GM12878 (cell line): Measurements from ENCODE around the gene IRGQ. TPM values are rescaled to one million over a fixed set of nuclear protein-coding genes. Genes with fewer than 3 reads are reported as not detected.

Experiments used
- ASH2L ChIP-seq: fragments of 300-600, 200-600 bp; sonication (generic); IDR thresholded peaks from 2 replicates; pipeline ENCODE4 v1.6.1; 2017; ENCODE audit warnings: low read depth, mild to moderate bottlenecking, borderline replicate concordance
- ATF7 ChIP-seq: fragments of 450-650 bp; IDR thresholded peaks from 2 replicates; pipeline ENCODE4 v1.6.1; 2016; ENCODE audit warnings: low read depth, mild to moderate bottlenecking
- BHLHE40 ChIP-seq, 2 experiments: fragments of 450-650 bp in 1 of 2; IDR thresholded peaks; 2 replicates each; pipeline ENCODE4 v1.6.1; 2011 to 2017; ENCODE audit warnings: low read depth in 2 of 2, borderline replicate concordance in 1 of 2, improper control_type of control experiment in 1 of 2, low read length in 1 of 2, mild to moderate bottlenecking in 1 of 2
- CBX5 ChIP-seq: sonication (generic); IDR thresholded peaks from 2 replicates; pipeline ENCODE4 v1.6.1; 2016; ENCODE audit warnings: low read depth, moderate library complexity, mild to moderate bottlenecking, inconsistent platforms
- CHD4 ChIP-seq: fragments of 200-600 bp; sonication (generic); IDR thresholded peaks from 2 replicates; pipeline ENCODE4 v1.6.1; 2016; ENCODE audit warnings: mild to moderate bottlenecking
- FOXM1 ChIP-seq: IDR thresholded peaks from 2 replicates; pipeline ENCODE4 v1.6.1; 2012; ENCODE audit warnings: low read depth, mild to moderate bottlenecking, inconsistent platforms, low read length, moderate library complexity
- GABPA ChIP-seq: IDR thresholded peaks from 2 replicates; pipeline ENCODE4 v1.6.1; 2014; ENCODE audit warnings: antibody characterized with exemption, low read depth, mild to moderate bottlenecking, inconsistent platforms
- GATAD2B ChIP-seq: fragments of 450-650 bp; conservative IDR thresholded peaks from 2 replicates; pipeline ENCODE4 v1.6.1; 2017; ENCODE audit warnings: low read depth, mild to moderate bottlenecking, moderate library complexity
- MYC ChIP-seq: IDR thresholded peaks from 2 replicates; pipeline ENCODE4 v1.6.1; 2011; ENCODE audit warnings: mild to moderate bottlenecking, low read length, moderate library complexity, inconsistent platforms; ENCODE audit not compliant: insufficient read depth, insufficient replicate concordance, insufficient read length, severe bottlenecking
- NBN ChIP-seq: fragments of 450-650 bp; IDR thresholded peaks from 2 replicates; pipeline ENCODE4 v1.6.1; 2016
- NKRF ChIP-seq: fragments of 450-650 bp; conservative IDR thresholded peaks from 2 replicates; pipeline ENCODE4 v1.6.1; 2017; ENCODE audit warnings: mild to moderate bottlenecking, moderate library complexity
- PML ChIP-seq: IDR thresholded peaks from 2 replicates; pipeline ENCODE4 v1.6.1; 2012; ENCODE audit warnings: low read length, inconsistent platforms
- SMAD1 ChIP-seq: fragments of 450-650 bp; IDR thresholded peaks from 2 replicates; pipeline ENCODE4 v1.6.1; 2018; ENCODE audit warnings: mild to moderate bottlenecking, low read depth; ENCODE audit not compliant: partially characterized antibody
- SMARCA5 ChIP-seq: fragments of 450-650 bp; IDR thresholded peaks from 2 replicates; pipeline ENCODE4 v1.6.1; 2017; ENCODE audit warnings: mild to moderate bottlenecking
- SP1 ChIP-seq: IDR thresholded peaks from one replicate; pipeline ENCODE4 v1.6.1; 2011; ENCODE audit warnings: low read depth, low read length
- SPI1 ChIP-seq: IDR thresholded peaks from 2 replicates; pipeline ENCODE4 v1.6.1; 2011; ENCODE audit warnings: low read depth, mild to moderate bottlenecking, low read length, moderate library complexity, borderline replicate concordance; ENCODE audit not compliant: insufficient read depth
- TAF1 ChIP-seq: IDR thresholded peaks from 2 replicates; pipeline ENCODE4 v1.6.1; 2011; ENCODE audit warnings: mild to moderate bottlenecking, low read depth, low read length, borderline replicate concordance
- TCF7 ChIP-seq: IDR thresholded peaks from 2 replicates; pipeline ENCODE4 v1.6.1; 2014; ENCODE audit warnings: antibody characterized with exemption, borderline replicate concordance
- YY1 ChIP-seq: IDR thresholded peaks from 2 replicates; pipeline ENCODE4 v1.6.1; 2011; ENCODE audit warnings: low read depth, mild to moderate bottlenecking, low read length
- ZBED1 ChIP-seq: IDR thresholded peaks from 2 replicates; pipeline ENCODE4 v1.6.1; 2016; ENCODE audit warnings: borderline replicate concordance
- ZNF217 ChIP-seq: fragments of 450-650 bp; IDR thresholded peaks from 2 replicates; pipeline ENCODE4 v1.6.1; 2017; ENCODE audit warnings: antibody characterized with exemption, mild to moderate bottlenecking
- polyA plus RNA-seq, 11 experiments: library from polyadenylated mRNA; depleted of rRNA in 4 of 11; unstranded in 6 of 11; stranded (reverse) in 5 of 11; fragments of >200 nt; fragmentation: Nextera tagmentation in 4 of 11; fragmentation: Illumina TruSeq in 1 of 11; extraction: Ambion mirVana in 4 of 11; extraction: Trizol in 1 of 11; gene quantifications; 1 replicate in 1 of 11; 2 replicates in 10 of 11; pipeline versions ENCODE4 v1.2.1 to v1.2.3, GENCODE V29; 2011 to 2016; ENCODE audit warnings: inconsistent platforms in 2 of 11, missing spikeins in 2 of 11, low read depth in 1 of 11
- total RNA-seq, 4 experiments: library from RNA; depleted of rRNA in 3 of 4; stranded (reverse); fragments of >200 nt in 3 of 4; fragmentation: Illumina TruSeq in 1 of 4; extraction: Trizol in 1 of 4; gene quantifications; 2 replicates each; pipeline versions ENCODE4 v1.2.1 to v1.2.3, GENCODE V29; 2013 to 2021
- TF ChIP-seq, protein P1 (sequence below): fragments of 150-350 bp; IDR thresholded peaks from 2 replicates; pipeline ENCODE4 v1.6.1; 2016; ENCODE audit warnings: low read depth, low read length
- TF ChIP-seq, protein P2 (sequence below): fragments of 450-650 bp; IDR thresholded peaks from 2 replicates; pipeline ENCODE4 v1.6.1; 2017; ENCODE audit warnings: mild to moderate bottlenecking, moderate library complexity

Gene IRGQ
- total and polyA plus RNA-seq, 10 of the 15 experiments (the other 5 are each of a cell fraction or from before 2014, with no cell fraction given) = 3.3 to 20.8 (median 9.0) TPM

DNA sequence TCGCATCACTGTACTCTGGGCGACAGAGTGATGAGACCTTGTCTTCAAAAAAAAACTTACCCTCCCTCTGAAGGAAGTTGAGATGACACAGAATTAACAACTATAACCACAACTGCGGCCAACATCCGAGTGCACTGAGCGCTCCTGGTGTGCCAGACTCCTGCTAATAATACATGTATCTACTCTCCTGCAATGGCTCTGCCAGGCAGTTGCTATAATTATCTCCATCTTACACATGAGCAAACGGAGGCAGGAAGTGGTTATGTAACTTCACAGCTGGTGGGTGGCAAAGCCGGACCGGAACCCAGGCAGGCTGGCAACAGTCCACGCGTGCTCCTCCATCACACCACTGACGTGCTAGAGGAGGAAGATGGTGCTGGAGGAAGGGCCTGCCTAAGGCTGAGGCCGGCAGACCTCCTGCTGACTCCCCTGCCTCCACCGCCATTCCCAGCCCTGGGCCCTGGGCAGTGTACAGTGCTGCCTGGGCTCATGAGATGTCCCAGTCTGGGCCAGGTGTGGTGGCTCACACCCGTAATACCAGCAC, 33.2 kb downstream of the IRGQ start (continued):
- TF ChIP-seq, protein P1, sequence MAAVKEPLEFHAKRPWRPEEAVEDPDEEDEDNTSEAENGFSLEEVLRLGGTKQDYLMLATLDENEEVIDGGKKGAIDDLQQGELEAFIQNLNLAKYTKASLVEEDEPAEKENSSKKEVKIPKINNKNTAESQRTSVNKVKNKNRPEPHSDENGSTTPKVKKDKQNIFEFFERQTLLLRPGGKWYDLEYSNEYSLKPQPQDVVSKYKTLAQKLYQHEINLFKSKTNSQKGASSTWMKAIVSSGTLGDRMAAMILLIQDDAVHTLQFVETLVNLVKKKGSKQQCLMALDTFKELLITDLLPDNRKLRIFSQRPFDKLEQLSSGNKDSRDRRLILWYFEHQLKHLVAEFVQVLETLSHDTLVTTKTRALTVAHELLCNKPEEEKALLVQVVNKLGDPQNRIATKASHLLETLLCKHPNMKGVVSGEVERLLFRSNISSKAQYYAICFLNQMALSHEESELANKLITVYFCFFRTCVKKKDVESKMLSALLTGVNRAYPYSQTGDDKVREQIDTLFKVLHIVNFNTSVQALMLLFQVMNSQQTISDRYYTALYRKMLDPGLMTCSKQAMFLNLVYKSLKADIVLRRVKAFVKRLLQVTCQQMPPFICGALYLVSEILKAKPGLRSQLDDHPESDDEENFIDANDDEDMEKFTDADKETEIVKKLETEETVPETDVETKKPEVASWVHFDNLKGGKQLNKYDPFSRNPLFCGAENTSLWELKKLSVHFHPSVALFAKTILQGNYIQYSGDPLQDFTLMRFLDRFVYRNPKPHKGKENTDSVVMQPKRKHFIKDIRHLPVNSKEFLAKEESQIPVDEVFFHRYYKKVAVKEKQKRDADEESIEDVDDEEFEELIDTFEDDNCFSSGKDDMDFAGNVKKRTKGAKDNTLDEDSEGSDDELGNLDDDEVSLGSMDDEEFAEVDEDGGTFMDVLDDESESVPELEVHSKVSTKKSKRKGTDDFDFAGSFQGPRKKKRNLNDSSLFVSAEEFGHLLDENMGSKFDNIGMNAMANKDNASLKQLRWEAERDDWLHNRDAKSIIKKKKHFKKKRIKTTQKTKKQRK = no peak
- TF ChIP-seq NKRF = no peak
- no peak for TF ChIP-seq TCF7
- TF ChIP-seq ASH2L = 0 out of 2 replicates have a peak, but pooled peaks have one; percentile 45
- 0 out of 2 replicates have a peak, but pooled peaks have one; percentile 28 for TF ChIP-seq NBN
- no peak for TF ChIP-seq PML
- TF ChIP-seq SMARCA5 = peak; percentile 61; the same call in 1 of the 2 replicates
- no peak; the same call in 1 of the 2 replicates for TF ChIP-seq SPI1
- TF ChIP-seq CBX5 = no peak
- TF ChIP-seq TAF1 = no peak
- no peak for TF ChIP-seq SP1
- TF ChIP-seq ZNF217 = peak; percentile 12; the same call in 1 of the 2 replicates
- TF ChIP-seq GABPA = 0 out of 2 replicates have a peak, but pooled peaks have one; percentile 14
- no peak for TF ChIP-seq ZBED1
- TF ChIP-seq BHLHE40 (IDR thresholded peaks at IDR 0.05; ENCODE audit: borderline replicate concordance in 1 of 2, low read depth in 2 of 2, low read length in 1 of 2) = peak in 1 of 2 experiments; percentile 74; a peak in 3 of 4 replicates
- 0 out of 2 replicates have a peak, but pooled peaks have one; percentile 73 for TF ChIP-seq CHD4
- TF ChIP-seq, protein P2, sequence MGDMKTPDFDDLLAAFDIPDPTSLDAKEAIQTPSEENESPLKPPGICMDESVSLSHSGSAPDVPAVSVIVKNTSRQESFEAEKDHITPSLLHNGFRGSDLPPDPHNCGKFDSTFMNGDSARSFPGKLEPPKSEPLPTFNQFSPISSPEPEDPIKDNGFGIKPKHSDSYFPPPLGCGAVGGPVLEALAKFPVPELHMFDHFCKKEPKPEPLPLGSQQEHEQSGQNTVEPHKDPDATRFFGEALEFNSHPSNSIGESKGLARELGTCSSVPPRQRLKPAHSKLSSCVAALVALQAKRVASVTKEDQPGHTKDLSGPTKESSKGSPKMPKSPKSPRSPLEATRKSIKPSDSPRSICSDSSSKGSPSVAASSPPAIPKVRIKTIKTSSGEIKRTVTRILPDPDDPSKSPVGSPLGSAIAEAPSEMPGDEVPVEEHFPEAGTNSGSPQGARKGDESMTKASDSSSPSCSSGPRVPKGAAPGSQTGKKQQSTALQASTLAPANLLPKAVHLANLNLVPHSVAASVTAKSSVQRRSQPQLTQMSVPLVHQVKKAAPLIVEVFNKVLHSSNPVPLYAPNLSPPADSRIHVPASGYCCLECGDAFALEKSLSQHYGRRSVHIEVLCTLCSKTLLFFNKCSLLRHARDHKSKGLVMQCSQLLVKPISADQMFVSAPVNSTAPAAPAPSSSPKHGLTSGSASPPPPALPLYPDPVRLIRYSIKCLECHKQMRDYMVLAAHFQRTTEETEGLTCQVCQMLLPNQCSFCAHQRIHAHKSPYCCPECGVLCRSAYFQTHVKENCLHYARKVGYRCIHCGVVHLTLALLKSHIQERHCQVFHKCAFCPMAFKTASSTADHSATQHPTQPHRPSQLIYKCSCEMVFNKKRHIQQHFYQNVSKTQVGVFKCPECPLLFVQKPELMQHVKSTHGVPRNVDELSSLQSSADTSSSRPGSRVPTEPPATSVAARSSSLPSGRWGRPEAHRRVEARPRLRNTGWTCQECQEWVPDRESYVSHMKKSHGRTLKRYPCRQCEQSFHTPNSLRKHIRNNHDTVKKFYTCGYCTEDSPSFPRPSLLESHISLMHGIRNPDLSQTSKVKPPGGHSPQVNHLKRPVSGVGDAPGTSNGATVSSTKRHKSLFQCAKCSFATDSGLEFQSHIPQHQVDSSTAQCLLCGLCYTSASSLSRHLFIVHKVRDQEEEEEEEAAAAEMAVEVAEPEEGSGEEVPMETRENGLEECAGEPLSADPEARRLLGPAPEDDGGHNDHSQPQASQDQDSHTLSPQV = no peak
- TF ChIP-seq FOXM1 = no peak
- no peak for TF ChIP-seq MYC
- peak; percentile 66 for TF ChIP-seq ATF7
- TF ChIP-seq YY1 = peak; percentile 21; the same call in 1 of the 2 replicates
- peak; percentile 58; the same call in 1 of the 2 replicates for TF ChIP-seq GATAD2B
- TF ChIP-seq SMAD1 = no peak
